Uterus (tissue), 4 donors: ENCODE measurements around the gene ANO4. TPM values are rescaled to one million over a fixed set of nuclear protein-coding genes. Genes with fewer than 3 reads are reported as not detected.

ENCODE experiments used
- DNase-seq, 2 donors: peaks; one replicate each; pipeline ENCODE4 v3.0.0-alpha.2; 2019 to 2020
- H3K27ac ChIP-seq, 2 donors: fragments of 200-600 bp; sonication (generic); 1 replicate in 1 of 2; 2 replicates in 1 of 2; pipeline ENCODE4 v1.5.1; 2016 to 2018
- H3K27me3 ChIP-seq, 2 donors: fragments of 200-600 bp; sonication (generic); one replicate each; pipeline ENCODE4 v1.5.1; 2018 to 2019; ENCODE audit warnings: control low read depth in 1 of 2
- H3K36me3 ChIP-seq, 2 donors: fragments of 200-600 bp; sonication (generic); one replicate each; pipeline ENCODE4 v1.5.1; 2019; ENCODE audit warnings: control low read depth in 1 of 2
- H3K4me1 ChIP-seq, 2 donors: fragments of 200-600 bp; sonication (generic); one replicate each; pipeline ENCODE4 v1.5.1; 2018 to 2019; ENCODE audit warnings: control low read depth in 1 of 2
- H3K4me3 ChIP-seq, 2 donors: fragments of 200-600 bp; sonication (generic); 1 replicate in 1 of 2; 2 replicates in 1 of 2; pipeline ENCODE4 v1.5.1; 2018 to 2019; ENCODE audit warnings: mild to moderate bottlenecking in 1 of 2
- H3K9me3 ChIP-seq, 2 donors: fragments of 200-600 bp; sonication (generic); one replicate each; pipeline ENCODE4 v1.5.1; 2019; ENCODE audit warnings: control low read depth in 1 of 2
- POLR2A ChIP-seq, 2 donors: fragments of 450-650 bp; IDR thresholded peaks; one replicate each; pipeline ENCODE4 v1.6.1; 2016; ENCODE audit warnings: antibody characterized with exemption in 2 of 2, mild to moderate bottlenecking in 1 of 2, moderate library complexity in 1 of 2
- intact Hi-C: fragments of 100-400 bp; cut with DNase I; formaldehyde crosslinking; loops from one replicate; pipeline ENCODE4 v1.15.1; 2023; ENCODE audit warnings: low total_unique reads
- total RNA-seq, 4 donors: library from RNA; depleted of rRNA in 3 of 4; stranded (reverse); fragments of >200 nt in 3 of 4; gene quantifications; one replicate each; pipeline versions ENCODE4 v1.1.0 to v1.2.4, GENCODE V29; 2014 to 2023
- TF ChIP-seq, protein P1 (sequence below), 4 experiments: fragments of 200-600 bp in 2 of 4; fragments of 450-650 bp in 2 of 4; sonication (generic) in 2 of 4; IDR thresholded peaks; one replicate each; pipeline ENCODE4 v1.5.1; 2016 to 2019; ENCODE audit warnings: antibody characterized with exemption in 4 of 4, mild to moderate bottlenecking in 2 of 4, moderate library complexity in 1 of 4
- donor health status: DM: yes; HTN: yes; CAD: no.

ANO4 gene
- total RNA-seq: 10 to 100 TPM in 1 of 4 donors, 1 to 10 TPM in 1, under 1 TPM in 1, not detected in 1; under 0.01 to 18.5 (median 1.4) TPM

- peak in 1 of 2 donors; percentile 22 for DNase-seq
- TF ChIP-seq, protein P1, sequence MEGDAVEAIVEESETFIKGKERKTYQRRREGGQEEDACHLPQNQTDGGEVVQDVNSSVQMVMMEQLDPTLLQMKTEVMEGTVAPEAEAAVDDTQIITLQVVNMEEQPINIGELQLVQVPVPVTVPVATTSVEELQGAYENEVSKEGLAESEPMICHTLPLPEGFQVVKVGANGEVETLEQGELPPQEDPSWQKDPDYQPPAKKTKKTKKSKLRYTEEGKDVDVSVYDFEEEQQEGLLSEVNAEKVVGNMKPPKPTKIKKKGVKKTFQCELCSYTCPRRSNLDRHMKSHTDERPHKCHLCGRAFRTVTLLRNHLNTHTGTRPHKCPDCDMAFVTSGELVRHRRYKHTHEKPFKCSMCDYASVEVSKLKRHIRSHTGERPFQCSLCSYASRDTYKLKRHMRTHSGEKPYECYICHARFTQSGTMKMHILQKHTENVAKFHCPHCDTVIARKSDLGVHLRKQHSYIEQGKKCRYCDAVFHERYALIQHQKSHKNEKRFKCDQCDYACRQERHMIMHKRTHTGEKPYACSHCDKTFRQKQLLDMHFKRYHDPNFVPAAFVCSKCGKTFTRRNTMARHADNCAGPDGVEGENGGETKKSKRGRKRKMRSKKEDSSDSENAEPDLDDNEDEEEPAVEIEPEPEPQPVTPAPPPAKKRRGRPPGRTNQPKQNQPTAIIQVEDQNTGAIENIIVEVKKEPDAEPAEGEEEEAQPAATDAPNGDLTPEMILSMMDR (IDR thresholded peaks at IDR 0.05): no peak
- no peak for TF ChIP-seq POLR2A (IDR thresholded peaks at IDR 0.05)
- Histone ChIP-seq H3K9me3 (no peaks in the 10 kb centered on the region), H3K27ac (peak within 1 kb of the TSS; percentile 44 to 54), H3K36me3 (no peaks in the 10 kb centered on the region), H3K4me3 (peak within 1 kb of the TSS in 1 of 2 donors; percentile 25), H3K4me1 (no peaks in the 10 kb centered on the region), H3K27me3 (no peaks in the 10 kb centered on the region)
- intact Hi-C loops: no loop called here
Observed at GRCh38 chr12:100794441-100795173, at the start of gene ANO4. Gene ANO4, plus strand, starts transcription at chr12:100794776. Its CDS starts 107,010 bp downstream, at chr12:100901786.

DNA sequence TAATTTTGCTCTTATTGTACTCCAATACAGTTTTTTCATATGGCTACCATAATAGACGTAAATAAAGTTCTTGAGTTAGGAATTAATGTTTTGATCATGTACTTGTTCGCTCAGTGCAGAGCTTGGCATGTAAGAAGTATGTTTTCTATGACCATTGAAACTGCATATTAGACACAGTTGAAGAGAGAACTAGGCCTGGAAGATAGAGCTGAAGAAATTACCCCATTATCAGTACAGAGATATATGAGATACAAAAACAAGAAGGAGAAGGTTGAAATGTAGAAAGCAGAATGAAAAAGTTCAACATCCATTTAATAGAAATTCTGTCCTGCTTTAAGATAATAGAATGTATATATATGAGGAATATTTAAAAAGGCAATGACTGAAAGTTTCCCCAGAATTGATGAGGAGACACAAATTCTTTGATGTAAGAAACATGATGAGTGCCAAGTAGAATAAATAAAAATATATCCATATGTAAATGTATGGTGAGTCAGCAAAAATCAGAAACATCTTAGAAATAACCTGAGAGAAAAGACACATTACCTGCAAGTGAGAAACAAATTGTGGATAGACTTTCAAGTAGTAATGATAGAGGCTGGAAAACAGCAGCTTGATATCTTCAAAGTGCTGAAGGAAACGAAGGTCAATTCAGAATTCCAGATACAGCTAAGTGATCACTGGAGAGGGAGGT is 49.1 kb upstream of the ANO4 start:
- Histone ChIP-seq H3K4me1 (no peaks in the 10 kb centered on the region), H3K4me3 (no peak overlapping the region), H3K36me3 (no peaks in the 10 kb centered on the region), H3K9me3 (no peaks in the 10 kb centered on the region), H3K27me3 (no peaks in the 10 kb centered on the region), H3K27ac (no peak overlapping the region)
- no peak for TF ChIP-seq POLR2A (IDR thresholded peaks at IDR 0.05)
- TF ChIP-seq, protein P1 (IDR thresholded peaks at IDR 0.05): no peak
- DNase-seq: no peak
- intact Hi-C loops: no loop called here

DNA sequence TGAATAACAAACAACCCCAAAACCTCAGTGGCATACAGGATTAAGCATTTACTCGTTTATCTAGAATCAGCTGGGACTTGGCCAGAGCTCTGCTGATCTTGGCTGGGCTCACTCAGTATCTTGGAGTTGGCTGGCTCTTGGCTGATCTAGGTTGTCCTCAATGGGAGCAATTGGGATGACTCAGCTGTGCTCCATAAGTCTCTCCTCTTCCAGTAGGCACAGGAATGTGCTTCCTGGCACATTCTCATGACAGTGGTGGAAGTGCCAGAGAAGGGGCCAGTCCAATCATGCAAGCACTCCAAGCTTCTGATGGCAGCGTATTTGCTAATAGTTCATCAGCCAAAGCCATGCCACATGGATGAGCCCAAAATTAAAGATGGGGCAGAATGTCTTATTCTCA is 41.7 kb upstream of the ANO4 start:
- Histone ChIP-seq H3K4me1 (no peaks in the 10 kb centered on the region), H3K36me3 (no peaks in the 10 kb centered on the region), H3K4me3 (no peak overlapping the region), H3K27me3 (no peaks in the 10 kb centered on the region), H3K9me3 (no peaks in the 10 kb centered on the region), H3K27ac (no peak overlapping the region)
- intact Hi-C loops: no loop called here
- no peak for TF ChIP-seq POLR2A (IDR thresholded peaks at IDR 0.05)
- TF ChIP-seq, protein P1 (IDR thresholded peaks at IDR 0.05): no peak
- DNase-seq: no peak

- intact Hi-C loops: no loop called here
- Histone ChIP-seq H3K27ac (no peak overlapping the region), H3K36me3 (no peaks in the 10 kb centered on the region), H3K9me3 (no peaks in the 10 kb centered on the region), H3K27me3 (no peaks in the 10 kb centered on the region), H3K4me1 (no peaks in the 10 kb centered on the region), H3K4me3 (no peak overlapping the region)
- TF ChIP-seq POLR2A (IDR thresholded peaks at IDR 0.05): no peak
- TF ChIP-seq, protein P1 (IDR thresholded peaks at IDR 0.05): no peak
- no peak for DNase-seq
Observed at GRCh38 chr12:100753837-100754236, 40.7 kb upstream of the ANO4 start.

DNA sequence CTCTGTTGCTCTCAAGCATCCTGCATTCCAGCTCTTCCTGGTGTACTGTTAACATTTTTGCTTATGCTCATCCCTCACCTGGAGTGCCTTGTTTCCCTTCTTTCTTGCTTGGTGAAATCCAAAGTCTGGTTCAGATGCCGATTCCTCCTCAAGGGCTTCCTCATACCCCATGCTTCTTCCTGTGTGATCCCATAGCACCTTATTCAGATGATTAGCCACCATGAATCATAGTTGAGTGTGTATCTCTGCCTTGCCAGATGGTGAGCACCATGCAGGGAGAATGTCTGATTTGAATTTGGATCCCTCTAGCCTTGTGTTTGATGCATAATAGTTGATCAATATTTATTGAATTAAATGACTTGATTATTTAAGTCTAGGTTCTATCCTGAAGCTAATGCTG is 39.4 kb upstream of the ANO4 start:
- TF ChIP-seq POLR2A (IDR thresholded peaks at IDR 0.05): no peak
- TF ChIP-seq, protein P1 (IDR thresholded peaks at IDR 0.05): no peak

More for the DNA sequence above, 39.4 kb upstream of the ANO4 start:
- Histone ChIP-seq H3K36me3 (no peaks in the 10 kb centered on the region), H3K9me3 (no peaks in the 10 kb centered on the region), H3K27ac (no peak overlapping the region), H3K4me3 (no peak overlapping the region), H3K27me3 (no peaks in the 10 kb centered on the region), H3K4me1 (no peaks in the 10 kb centered on the region)
- intact Hi-C loops: no loop called here
- DNase-seq: no peak
